Caki2 (cell line): ENCODE data around the gene POU6F2. TPM values are rescaled to one million over a fixed set of nuclear protein-coding genes. Genes with fewer than 3 reads are reported as not detected.

ENCODE experiments used
- DNase-seq: peaks from one replicate; pipeline ENCODE4 v3.0.0-alpha.2; 2015; ENCODE audit warnings: low read depth
- in situ Hi-C: cut with HindIII; loops from 2 replicates; pipeline ENCODE4 v1.10.0; 2016; ENCODE audit warnings: low sequenced_read_pairs, low pct_unique_long_range_greater_than_20kb, mixed read lengths
- total RNA-seq: library from RNA; depleted of rRNA; stranded (reverse); fragments of >200 nt; shearing (Covaris generic); gene quantifications from 2 replicates; pipeline ENCODE4 v1.2.3, GENCODE V29; 2014; ENCODE audit warnings: low replicate concordance

The POU6F2 gene
- total RNA-seq, 1 experiment from 2014 or later: not detected

DNA sequence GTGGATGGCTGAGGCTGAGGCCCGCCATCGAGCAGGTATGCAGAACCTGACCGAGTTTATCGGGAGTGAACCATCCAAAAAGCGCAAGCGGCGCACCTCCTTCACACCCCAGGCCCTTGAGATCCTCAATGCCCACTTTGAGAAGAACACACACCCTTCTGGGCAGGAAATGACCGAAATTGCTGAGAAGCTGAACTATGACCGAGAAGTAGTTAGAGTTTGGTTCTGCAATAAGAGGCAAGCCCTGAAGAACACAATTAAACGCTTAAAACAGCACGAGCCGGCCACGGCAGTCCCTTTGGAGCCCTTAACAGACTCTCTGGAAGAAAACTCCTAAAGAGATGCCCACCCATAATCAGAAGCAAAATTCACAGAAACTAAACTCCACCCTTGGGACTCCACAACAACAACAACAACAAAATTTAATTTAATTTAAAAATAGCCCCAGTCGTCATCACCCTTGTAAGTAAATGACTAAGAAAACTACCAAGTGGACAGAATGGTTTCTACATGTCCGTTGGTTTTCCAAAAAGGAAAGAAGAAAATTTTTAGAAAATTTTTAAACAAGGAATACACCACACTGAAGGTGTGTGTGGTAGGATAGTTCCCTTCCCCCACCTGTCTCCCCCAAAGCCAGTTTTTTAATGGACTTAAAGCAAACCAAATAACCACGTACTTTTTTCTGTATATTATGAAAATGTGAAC lies 486.8 kb downstream of the POU6F2 start:
- in situ Hi-C loops: no loop called here
- no peak for DNase-seq

DNA sequence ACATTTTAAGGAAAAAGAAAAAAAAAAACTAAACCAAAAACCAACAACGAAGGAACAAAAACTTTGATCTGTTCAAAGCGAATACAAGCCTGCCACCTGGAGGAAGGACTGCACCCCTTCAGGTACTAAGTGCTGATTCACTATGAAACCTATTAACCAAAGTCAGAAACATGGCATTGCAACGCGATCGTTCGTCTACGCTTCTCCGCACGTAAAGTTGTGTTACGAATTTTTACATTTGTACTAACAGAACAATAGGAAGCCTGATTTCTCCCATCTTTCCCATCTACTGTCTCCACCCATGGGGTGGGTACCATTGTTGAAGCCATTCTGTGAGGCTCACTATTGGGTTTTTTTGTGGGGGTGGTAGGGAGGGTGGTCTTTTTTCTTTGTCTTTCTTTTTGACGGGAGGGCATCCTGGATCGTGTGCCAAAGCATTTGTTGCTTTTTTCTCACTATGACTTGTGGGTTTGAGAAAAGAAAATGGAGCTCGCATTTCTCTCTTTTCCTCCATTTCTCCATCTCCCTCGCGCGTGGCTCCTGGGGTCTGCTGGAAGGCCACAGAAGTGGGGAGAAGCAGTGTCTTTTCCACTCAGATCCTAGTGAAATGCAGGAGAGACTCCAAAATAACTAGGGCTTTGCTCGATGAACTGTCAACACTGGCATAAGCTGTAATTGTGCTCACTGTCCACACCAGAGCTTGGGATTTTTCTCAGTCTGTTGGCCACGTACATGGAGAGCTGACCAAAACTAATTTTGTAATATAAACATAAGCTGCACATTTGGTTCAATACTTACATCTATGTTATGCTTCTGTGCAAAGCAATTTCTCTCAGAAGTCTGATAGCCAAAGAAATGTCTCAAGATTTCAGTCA lies 487.6 kb downstream of the POU6F2 start:
- DNase-seq: peak; percentile 74
- in situ Hi-C loops: no loop called here

DNA sequence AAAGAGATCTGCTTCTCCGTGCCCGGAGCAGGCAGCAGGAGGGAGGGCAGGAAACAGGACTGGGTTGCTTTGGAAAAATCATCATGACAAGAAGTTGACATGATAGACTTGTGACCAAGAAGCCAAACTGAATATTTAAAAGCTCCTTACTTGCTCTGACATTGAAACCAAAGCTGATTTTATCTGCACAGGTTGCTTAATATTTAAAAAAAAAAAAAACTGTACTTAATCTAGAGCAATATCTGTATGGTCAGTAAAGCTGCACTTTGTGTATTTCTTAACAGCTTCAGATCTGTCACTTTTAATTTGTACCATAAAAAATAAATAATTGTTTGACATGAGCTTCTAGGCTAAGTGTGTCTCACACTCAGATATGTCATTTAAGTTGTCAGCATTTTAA lies 490.6 kb downstream of the POU6F2 start:
- DNase-seq: no peak
- in situ Hi-C loops: no loop called here

DNA sequence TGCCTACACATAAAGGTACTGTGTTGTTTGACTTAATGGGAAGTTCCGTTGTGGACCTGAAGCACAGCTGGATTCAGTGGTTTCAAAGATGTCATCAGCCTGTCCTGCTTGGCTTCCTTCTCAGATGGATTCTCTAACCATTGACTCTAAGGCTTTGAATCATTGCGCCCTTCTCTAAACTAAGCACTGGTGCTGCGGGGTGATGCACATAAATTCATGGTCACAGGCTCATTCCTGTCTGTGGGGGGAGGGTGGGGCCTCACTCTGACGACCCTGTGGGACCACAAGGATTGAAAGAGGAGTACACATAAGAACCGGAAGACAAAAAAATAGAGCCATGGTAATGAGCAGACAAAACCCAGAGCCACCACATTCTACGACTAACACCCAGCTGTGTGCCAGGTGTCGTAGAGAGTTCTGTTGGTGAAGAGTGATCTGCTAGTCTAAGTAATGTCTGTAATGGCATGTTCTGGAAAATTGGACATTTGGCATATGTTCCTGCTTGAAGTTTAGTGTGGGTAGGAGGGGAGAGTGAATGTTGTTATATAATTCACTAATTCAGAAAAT lies 491.2 kb downstream of the POU6F2 start:
- DNase-seq: no peak
- in situ Hi-C loops: no loop called here

DNA sequence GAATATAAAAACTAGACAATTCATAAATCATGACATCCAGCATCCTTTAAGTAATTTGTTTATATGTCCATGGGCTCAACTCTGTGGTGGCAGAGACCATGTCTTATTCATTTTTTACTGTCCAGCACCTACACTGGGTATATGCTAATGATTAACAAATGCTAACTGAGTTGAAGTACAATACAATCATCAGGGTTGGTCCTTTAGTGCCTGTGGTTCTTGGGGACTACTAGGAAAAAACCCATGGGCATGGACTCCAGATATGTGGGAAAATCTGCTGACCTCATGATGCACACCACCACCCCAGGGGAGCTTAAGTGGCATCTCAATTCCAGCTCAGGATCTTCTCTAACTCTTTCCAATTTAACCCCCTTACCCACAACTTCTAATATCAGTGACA lies 503.2 kb downstream of the POU6F2 start:
- DNase-seq: peak; percentile 69
- in situ Hi-C loops: no loop called here

DNA sequence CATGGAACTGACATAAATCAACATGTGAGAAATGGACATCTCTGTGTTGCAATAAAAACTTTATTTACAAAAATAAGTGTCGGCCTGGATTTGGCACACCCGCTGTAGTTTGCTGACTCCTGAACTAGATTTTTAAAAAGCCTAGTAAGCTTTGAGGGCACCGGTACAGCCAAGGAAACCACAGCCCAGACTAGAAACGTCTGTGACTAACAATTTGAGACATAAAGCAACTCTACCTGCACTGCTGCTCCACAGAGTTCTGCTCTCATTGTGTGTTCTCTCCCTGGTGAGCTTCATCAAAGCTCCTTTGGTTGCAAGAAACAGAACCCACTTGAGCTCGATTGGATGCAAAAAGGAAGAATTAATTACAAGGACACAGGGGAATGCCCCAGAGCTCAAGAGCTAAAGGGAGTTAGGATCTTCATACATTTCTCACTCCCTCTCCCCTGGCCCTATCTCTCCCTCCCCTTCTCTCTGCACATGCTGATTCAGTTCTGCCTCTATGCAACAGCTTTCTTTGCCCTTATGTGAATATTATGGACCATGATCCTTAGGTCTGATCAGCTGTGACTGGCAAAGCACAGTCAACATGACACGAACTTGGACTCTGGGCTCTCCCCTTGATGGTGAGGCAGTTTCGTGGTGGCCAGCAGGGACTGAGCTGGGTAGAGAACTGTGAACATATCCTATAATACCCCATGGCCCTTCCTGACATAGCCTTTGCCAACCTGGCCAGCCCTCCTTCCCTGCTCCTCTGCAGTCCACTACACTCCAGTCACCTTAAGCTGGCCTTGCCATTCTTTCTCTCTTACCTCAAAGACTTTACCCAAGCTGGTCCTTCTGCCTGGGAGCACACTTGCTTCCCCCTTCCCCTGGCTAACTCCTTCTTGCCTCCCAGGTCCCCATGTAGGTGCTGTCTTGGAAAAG lies 511.0 kb downstream of the POU6F2 start:
- DNase-seq: no peak
- in situ Hi-C loops: no loop called here

DNA sequence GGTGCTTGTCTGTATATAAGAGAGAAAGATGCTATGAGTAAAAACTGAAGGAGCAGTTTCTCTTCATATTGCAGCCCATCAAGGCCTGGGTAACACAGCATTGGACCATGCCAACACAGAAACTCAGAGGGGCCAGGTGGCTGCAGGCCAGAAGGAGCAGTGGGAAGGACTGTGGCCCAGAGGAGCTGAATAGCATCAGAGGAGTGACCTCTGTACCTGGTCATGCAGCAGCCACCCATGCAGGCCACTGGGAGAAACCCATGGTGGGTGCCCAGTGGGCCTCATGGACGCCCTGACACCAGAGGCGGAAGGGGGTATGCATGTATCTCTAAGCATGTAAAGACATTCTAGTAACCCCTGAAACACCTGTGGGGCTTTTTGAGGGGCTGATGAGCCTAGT lies 512.6 kb downstream of the POU6F2 start:
- in situ Hi-C loops: no loop called here
- DNase-seq: no peak

DNA sequence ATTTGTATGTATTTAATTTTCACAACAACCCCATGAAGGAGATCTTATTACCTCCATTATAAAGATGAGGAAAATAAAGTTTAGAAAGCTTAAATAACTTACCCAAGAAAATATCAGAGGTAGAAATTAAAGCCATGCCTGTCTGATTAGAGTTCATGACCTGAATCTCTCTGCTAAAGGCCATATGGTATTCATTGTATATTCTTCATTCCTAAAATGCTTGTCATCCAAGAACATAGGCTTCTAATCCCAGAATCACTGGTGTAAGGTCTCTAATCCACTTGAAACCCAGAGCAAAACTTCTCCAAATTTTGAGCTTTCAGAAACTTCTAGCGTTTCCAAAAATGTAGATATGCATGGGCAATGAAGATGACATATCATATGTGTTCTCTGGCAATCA lies 516.2 kb downstream of the POU6F2 start:
- in situ Hi-C loops: no loop called here
- DNase-seq: no peak

DNA sequence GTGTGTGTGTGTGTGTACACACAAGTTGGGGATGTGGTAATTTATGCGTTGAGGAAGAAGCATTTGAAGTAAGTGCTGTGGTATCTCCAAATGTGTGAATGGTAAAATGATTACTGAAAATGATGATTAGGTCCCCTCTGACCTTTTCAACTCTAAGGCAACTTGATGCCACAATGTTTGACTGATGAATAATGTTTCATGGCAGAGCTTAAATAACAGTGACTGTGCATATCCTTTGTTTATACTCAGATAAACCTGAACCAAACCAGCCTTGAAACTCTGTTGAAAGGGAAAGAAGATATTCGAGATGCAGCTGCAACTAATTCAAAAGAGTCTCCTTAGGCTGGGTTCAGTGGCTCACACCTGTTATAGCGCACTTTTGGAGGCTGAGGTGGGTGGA lies 523.6 kb downstream of the POU6F2 start:
- in situ Hi-C loops: no loop called here

DNA sequence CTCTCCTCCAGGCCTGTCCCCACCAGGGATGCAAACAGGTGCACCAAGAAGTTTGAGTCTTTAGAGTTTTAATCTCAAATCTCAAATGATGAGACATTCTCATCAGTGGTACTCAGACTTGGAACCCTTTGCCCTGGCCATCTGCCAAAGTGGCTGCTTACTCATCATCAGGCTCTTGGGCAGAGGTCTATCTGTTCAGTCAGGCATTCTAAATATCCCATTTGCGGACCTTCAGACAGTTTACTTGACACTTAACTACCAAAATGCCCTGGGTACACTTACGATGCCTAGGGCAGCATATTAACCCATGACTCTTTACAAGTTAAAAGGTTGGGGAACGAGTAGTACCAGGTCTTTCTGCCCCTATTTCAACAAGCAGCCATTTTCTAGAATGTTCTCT lies 527.3 kb downstream of the POU6F2 start:
- in situ Hi-C loops: no loop called here
- peak; percentile 80 for DNase-seq

More for the DNA sequence above, 523.6 kb downstream of the POU6F2 start:
- DNase-seq: peak; percentile 61

DNA sequence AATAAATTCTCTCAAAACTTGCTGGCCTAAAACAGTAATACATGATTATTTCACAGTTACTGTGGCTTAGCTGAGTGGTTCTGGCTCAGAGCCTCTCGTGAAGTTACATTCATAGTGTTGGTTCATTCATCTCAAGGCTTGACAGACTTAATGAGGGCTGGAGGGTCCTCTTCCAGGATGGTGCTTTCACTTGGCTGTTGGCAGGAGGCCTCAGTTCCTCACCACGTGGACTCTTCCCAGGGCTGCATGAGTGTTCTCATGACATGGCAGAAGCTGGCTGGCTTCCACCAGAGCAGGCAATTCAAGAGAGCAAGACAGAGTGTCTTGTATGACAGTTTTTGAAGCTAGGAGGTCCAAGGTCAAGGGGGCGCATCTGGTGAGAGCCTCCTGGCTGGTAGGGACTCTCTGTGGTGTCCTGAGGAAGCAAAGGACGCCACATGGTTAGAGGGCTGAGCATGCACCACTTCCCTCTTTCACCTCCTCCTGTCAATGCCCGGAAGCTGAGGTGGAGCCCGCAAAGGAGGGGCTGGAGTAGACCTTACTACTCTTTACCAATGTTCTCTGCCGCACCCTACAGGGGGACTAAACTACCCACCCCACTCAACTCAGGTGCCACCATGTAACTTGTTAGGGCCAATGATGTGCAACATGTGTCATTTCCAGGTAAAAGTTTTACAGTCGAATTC lies 530.3 kb downstream of the POU6F2 start:
- in situ Hi-C loops: no loop called here
- peak; percentile 58 for DNase-seq

DNA sequence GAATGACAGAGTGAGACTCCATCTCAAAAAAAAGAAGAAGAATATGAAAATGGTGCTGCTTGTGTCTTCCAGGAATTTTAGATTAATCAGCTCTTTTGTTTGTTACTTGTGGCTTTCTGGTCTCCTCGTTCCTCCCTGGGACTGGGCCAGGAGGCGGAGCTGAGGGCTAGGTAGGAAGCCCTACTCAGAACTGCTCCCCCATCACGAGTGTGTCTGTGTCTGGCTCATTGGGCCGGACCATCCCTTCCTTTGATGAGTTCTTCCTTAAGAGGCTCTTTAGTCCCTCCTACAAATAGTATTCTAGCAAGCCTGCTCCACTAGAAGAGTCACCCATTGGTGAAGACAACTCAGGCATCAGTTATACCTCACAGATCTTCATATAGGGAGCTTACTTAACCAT lies 531.7 kb downstream of the POU6F2 start:
- DNase-seq: no peak
- in situ Hi-C loops: no loop called here

DNA sequence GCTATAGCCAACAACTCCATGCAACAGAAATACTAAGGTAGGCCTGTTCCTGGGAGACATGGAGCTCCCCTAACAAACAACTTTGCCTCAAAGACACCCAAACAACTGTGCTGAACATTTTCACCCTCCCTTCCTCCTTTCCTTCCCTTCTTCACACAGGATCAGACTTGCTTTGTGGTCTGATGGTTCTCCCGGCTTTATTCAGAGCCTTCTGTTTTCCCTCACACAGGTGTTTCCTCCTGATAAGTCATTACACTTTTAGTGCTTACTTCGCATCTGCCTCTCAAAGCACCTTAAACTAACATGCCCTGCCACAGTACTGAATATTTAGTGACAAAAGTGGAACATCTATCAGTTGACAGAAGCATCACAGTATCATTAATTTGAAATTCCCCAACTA lies 532.2 kb downstream of the POU6F2 start:
- no peak for DNase-seq
- in situ Hi-C loops: no loop called here

DNA sequence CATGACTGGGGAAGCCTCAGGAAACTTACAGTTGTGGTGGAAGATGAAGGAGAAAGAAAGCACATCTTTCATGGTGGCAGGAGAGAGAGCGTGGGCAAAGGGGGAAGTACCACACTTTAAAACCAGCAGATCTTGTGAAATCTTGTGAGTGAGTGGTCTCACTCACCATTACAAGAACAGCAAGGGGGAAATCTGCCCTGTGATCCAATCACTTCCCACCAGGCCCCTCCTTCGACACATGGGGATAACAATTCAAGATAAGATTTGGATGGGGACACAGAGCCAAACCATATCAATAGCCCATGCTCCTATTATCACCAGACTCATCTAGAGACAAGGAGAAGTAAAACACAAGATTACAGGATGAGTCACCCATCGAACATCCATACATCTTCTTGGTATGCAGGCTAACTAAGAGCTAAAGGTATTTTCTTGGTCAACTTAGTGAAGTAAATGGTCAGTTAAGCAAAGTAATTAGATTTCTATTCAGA lies 533.2 kb downstream of the POU6F2 start:
- in situ Hi-C loops: no loop called here
- peak; percentile 53 for DNase-seq

DNA sequence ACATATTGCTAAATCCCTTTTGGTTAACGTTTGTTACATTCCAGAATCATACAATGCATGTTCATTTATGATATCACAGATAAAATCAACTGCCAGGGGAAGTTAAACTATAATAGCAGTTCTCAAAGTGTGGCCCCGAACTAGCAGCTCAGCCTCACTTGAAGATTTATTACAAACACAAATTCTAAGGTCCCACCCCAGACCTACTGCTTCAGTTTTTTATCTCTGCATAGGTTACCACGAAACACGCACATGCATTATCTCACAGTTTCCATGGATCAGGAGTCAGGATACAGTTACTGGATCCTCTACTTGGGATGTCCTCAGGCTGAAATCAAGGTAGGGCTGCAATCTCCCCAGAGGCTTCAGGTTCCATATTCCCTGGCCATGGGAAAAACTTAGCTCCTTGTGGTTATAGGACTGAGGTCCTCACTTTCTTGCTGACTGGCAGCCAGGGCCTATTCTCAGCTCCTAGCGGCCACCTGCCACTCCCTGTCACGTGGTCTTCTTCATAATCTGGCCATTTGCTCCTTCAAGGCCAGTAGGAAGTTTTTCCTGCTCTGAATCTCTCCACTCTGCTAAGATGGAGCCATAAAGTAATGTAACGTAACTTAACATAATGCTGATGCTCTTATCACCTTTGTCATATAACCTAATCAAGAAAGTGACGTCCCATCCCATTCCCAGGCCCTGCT lies 538.0 kb downstream of the POU6F2 start:
- no peak for DNase-seq
- in situ Hi-C loops: no loop called here

DNA sequence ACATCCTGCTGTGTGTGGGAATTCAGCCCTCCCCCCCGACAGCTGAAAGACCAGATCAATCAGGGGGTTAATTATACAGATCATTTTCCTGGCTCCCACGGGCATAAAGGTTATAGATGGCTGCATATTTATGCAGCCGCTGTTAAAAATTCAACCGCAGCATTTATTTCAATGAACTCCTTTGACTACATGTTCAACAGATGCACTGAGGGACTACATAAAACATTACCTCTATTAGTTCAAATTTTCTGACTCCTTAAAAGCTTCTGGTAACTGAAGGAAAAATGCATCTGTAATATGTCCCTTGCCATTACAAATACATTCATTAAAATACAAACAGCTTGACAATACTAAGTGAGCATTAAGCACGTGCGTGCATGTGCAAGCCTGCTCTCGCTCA lies 538.8 kb downstream of the POU6F2 start:
- no peak for DNase-seq
- in situ Hi-C loops: no loop called here

DNA sequence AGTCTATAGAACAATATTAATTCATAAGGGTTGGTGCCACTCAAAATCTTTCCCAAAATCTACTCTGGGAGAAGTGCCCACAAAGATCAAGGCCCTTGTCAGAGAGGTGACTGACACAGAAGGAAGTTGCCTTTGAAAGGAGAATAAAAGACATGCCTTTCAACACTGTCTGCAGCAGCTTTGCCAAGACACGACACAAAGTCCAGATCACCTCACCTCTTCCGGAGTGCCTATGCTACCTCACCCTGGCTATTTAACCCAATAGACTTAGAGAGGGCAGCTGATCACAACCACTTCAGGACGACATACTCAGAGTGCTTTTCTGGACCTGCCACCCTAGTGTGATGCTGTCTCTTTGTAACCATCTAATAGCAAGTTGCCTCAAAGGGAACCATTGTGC lies 539.5 kb downstream of the POU6F2 start:
- DNase-seq: no peak
- in situ Hi-C loops: no loop called here
